Choroid plexus epithelial cell (primary cell): Measurements from ENCODE around the gene SMIM14.
A peak's percentile ranks its signal among the peaks of the same experiment; 100 is the strongest.

Experiments used
- DNase-seq: peaks from one replicate; pipeline ENCODE4 v3.0.0-alpha.2; 2010; ENCODE audit warnings: low read depth
- H3K4me3 ChIP-seq: 2 replicates; pipeline ENCODE4 v1.5.1; 2011; ENCODE audit warnings: low read depth, mild to moderate bottlenecking, control low read depth, low read length, moderate library complexity
- TF ChIP-seq, protein P1 (sequence below): conservative IDR thresholded peaks from 2 replicates; pipeline ENCODE4 v1.5.1; 2011; ENCODE audit warnings: low read depth, mild to moderate bottlenecking, control low read depth, inconsistent platforms, low read length, moderate library complexity

The SMIM14 gene

DNA sequence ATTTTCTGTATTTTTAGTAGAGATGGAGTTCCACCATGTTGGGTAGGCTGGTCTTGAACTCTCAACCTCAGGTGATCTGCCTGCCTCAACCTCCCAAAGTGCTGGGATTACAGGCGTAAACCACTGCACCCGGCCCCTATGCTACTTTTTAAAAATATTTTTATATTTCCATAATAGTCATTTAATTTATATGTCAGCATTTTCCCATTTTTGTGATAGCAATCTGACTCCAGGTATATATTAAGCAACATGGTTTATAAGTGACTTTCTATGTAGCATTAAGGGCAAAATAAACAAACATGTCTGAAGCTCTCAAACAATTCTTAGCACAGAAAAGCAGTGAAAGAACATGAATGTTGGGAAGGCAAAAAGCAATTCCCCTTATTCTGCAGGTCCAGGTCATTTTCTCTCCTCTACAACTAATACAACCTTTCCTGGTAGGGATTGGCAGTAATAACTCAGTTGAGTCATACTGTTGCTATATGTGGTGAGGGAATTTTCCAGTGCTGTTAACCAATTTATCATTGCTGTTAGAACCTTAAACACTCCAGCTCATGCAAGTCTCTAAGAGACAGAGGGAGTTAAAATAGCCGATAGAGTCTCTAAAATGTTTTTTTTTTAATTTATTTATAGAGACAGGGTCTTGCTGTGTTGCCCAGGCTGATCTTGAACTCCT lies 24.0 kb downstream of the SMIM14 start:
- DNase-seq: peak; percentile 82
- TF ChIP-seq, protein P1, sequence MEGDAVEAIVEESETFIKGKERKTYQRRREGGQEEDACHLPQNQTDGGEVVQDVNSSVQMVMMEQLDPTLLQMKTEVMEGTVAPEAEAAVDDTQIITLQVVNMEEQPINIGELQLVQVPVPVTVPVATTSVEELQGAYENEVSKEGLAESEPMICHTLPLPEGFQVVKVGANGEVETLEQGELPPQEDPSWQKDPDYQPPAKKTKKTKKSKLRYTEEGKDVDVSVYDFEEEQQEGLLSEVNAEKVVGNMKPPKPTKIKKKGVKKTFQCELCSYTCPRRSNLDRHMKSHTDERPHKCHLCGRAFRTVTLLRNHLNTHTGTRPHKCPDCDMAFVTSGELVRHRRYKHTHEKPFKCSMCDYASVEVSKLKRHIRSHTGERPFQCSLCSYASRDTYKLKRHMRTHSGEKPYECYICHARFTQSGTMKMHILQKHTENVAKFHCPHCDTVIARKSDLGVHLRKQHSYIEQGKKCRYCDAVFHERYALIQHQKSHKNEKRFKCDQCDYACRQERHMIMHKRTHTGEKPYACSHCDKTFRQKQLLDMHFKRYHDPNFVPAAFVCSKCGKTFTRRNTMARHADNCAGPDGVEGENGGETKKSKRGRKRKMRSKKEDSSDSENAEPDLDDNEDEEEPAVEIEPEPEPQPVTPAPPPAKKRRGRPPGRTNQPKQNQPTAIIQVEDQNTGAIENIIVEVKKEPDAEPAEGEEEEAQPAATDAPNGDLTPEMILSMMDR: no peak
- H3K4me3 ChIP-seq: no peak overlapping the region

DNA sequence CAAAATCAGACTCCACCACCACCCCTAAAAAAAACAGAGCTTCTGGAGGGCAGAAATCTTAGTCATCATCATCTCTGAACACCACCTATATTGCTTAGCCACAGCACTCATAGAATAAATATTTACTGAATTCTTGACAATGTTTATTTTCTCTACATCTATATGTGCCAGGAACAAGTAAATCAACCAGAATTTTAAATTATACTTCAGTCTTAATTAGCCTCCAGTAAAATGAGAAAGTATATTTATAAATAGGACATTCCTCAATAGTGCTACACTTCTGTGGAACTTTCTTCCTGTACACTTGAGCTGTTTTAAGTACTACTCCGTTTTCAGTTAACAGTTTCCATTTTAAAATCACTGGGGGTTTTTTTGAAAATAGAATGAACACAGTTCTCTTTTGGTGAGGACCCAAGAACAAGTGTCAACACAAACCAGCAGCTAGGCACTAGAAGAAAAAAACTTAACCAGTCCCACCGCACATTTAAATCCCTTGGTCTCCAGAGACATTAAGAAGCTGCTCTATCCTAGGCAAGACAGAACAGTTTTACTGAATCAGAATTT lies 25.5 kb downstream of the SMIM14 start:
- TF ChIP-seq, protein P1: no peak
- H3K4me3 ChIP-seq: no peak overlapping the region
- peak; percentile 44 for DNase-seq

DNA sequence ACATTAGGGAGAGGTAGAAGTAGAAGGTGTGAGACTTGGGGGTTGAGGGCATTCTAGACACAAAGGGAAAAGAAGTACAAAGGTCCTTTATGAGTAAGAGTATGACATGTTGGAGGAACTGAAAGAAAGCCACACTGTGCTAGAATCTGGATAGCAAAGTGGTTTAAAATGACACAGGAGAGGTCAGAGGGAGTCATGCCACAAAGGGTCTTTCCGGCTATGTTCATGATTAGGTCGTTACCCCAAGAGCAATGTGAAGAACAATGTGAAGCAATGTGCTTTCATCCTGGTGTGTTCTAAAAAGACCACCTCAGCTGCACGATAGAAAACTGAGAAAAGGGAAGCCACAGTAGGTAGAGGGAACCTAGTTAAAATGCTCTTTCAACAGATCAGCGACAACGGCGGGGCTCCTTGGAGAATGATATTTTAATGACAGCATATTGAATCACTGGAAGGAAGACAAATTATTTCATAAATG lies 29.2 kb downstream of the SMIM14 start:
- TF ChIP-seq, protein P1: no peak
- no peak for DNase-seq
- H3K4me3 ChIP-seq: no peak overlapping the region

DNA sequence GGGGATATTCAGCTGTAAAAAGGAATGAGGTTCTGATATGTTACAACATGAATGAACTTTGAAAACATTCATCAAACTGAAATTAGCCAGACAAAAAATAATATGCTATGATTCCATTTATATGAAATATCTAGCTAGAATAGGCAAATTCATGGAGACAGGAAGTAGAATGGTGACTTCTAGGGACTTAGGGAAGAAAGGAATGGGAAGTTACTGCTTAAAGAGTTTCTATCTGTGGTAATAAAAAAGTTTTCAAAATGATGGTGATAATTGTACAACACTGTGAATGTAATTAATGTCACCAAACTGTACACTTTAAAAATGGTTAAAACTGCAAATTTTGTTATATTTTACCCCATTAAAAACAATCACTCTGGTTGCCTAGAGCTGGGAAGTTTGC lies 30.2 kb downstream of the SMIM14 start:
- TF ChIP-seq, protein P1: no peak
- no peak overlapping the region for H3K4me3 ChIP-seq
- no peak for DNase-seq

DNA sequence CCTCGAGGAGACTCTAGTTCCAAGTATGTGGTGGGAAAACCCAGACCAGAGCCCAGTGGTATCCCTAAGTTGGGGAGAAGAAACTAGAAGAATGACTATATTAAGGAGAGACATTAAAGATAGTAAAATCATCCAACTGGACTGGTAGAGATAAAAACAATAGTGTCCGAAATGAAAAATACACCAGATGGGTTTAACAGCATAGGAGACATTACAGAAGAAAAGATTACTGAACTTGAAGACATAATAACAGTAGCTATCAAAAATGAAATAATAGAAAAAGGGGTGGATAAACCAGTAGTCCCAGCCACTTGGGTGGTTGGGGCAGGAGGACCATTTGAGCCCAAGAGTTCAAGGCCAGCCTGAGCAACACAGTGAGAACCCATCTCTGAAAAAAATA lies 31.9 kb downstream of the SMIM14 start:
- no peak overlapping the region for H3K4me3 ChIP-seq
- TF ChIP-seq, protein P1: no peak
- DNase-seq: no peak

DNA sequence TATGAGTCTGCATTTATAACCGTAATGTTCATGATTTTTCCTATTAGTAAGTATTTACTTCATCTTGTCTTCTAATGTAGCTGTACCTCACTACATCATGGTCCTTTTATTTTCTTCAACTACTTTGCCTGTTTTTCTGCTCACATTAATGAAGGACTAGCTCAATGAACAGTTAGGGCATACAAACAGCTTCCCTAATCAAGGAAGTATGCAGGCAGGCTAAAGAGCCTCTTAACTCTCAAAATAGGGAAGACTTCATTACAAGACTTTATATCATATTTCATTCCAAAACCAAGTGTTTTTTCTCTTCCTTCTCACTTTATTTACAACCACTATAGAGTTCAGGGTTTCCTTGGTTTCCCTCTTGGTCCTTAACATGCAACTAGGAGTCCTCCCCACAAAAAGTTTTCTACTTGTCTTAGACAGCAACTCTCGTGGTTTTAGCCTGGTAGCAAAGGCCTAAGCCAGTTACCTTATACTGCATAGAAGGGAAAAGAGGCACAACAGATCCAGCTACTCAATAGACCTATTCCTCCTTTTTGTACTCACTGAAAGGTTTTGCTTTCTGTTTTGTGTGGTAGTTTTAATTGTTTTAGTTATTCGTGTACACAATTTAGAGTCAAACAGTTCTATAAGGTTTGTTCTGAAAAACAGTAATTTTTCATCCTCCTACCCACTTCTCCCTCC lies 40.8 kb downstream of the SMIM14 start:
- H3K4me3 ChIP-seq: no peak overlapping the region
- TF ChIP-seq, protein P1: no peak
- DNase-seq: no peak
